Measurements from ENCODE around the gene CLDN19. TPM values are rescaled to one million over a fixed set of nuclear protein-coding genes. Genes with fewer than 3 reads are reported as not detected.

The CLDN19 gene
- total RNA-seq: not detected in 2 replicates

DNA sequence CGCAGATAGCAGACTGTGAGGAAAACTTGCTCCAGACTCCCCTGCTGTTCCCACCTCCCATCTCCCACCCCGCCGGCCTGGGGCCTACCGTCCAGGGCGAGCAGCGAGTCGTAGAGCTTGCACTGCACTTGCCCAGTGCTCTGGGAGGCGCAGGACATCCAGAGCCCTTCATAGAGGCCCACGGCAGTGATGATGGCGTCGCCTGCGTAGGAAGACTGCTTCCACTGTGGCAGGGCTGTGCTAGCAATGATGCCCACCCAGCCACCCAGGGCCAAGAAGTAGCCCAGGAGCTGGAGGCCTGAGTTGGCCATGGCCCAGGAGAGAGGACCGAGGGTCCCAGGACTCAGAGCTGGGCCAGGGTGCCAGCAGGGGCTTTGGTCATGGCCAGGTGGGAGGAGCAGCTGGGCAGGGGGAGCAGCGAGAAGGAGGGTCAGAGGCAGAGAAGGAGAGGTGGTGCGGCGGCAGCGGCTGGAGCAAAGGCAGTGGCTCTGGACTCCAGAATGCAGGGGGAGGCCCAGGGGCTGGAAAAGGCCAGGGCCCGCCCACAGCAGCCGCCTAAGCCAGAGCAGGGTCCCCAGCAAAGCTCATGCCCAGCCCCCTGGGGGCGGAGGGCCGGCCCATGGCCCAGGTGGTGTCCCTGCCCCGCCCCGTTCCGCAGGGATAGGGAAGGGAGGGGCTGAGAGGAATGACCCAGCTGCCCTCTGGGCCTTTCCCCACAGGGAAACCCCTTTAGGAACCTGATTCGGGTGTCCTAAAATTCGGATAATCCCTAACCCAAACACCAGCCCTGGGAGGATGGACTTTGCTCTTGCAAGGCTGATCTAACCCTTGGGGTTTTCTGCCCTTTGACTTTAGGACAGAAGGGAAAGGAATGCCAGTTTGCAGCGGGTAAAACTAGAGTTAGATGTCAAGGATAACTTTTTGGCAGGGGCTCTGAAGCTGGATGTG, at the start of gene CLDN19:
Gene CLDN19 (minus strand): TSS at position 484 of the 948 bp plus-strand sequence. CDS start 173 bp downstream, at position 311.
- intact Hi-C loops (cut with micrococcal nuclease): no loop called here
- Mint-ChIP-seq H3K36me3 (ENCODE audit: low read depth) (no peaks in the 10 kb centered on the region), H3K9me3 (no peaks in the 10 kb centered on the region), H3K4me1 (peaks cover 7% of the 10 kb centered on the region), H3K27ac (no peak within 1 kb of the TSS), H3K27me3 (no peaks in the 10 kb centered on the region), H3K4me3 (no peak within 1 kb of the TSS)
- no peak for DNase-seq

DNA sequence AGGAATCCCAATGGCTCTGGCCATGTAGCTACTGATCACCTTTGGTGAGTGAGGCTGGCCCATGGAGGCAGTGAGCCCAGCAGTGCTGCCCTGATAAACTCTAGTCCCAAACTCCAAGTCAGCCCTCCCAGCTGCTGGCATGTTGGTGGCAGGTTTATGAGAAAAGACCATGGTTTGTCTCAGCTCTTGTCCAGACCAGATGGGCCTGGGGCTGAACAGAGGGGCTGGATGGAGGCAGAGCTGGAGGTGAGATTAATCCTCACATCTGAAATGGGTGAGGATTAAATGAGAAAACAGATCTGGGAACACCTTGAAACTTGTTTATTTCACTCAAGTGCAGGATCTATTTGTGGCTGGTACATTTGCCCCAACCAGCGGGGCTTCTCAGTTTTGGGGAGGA, 48.0 kb upstream of the CLDN19 start:
- Mint-ChIP-seq H3K9me3 (no peaks in the 10 kb centered on the region), H3K27ac (no peak overlapping the region), H3K4me3 (no peak overlapping the region), H3K36me3 (ENCODE audit: low read depth) (peaks cover 13% of the 10 kb centered on the region), H3K27me3 (no peaks in the 10 kb centered on the region), H3K4me1 (peaks cover 12% of the 10 kb centered on the region)
- intact Hi-C loops (cut with micrococcal nuclease): no loop called here
- no peak for DNase-seq

DNA sequence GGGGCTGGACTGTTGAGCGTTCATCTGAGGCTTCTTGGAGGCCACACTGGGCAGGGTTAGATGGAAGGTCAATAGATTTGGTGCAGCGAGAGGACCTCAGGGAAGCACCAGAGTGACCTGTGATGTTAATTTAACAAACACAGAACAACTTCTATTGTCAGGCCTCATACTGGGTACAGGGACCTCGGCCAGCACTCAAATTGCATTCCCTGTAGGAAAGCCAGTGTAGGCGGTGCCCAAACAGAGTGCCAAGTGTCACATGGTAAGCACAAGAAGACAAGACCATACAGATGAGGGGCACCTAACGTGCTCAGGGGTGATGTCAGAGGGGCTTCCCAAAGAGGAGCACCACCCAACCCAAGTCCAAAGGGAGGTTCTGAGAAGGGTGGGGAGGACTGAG, 46.1 kb upstream of the CLDN19 start:
- intact Hi-C loops (cut with micrococcal nuclease): no loop called here
- H3K9me3 Mint-ChIP-seq: no peaks in the 10 kb centered on the region
- peaks cover 22% of the 10 kb centered on the region for H3K36me3 Mint-ChIP-seq (ENCODE audit: low read depth)
- no peaks in the 10 kb centered on the region for H3K27me3 Mint-ChIP-seq
- DNase-seq: no peak
- no peak overlapping the region for H3K27ac Mint-ChIP-seq
- H3K4me3 Mint-ChIP-seq: no peak overlapping the region
- H3K4me1 Mint-ChIP-seq: peaks cover 12% of the 10 kb centered on the region

- Mint-ChIP-seq H3K9me3 (no peaks in the 10 kb centered on the region), H3K36me3 (ENCODE audit: low read depth) (peaks cover 28% of the 10 kb centered on the region), H3K4me3 (peak within 1 kb of the TSS; percentile 78), H3K4me1 (peaks cover 17% of the 10 kb centered on the region), H3K27me3 (no peaks in the 10 kb centered on the region), H3K27ac (no peak within 1 kb of the TSS)
- intact Hi-C loops (cut with micrococcal nuclease): no loop called here
- peak; percentile 84 for DNase-seq
Observed at GRCh38 chr1:42784946-42785693, 45.1 kb upstream of the CLDN19 start, which contains the start of gene TMEM269. Gene TMEM269, plus strand, starts transcription at chr1:42784991. Its CDS starts 4,903 bp downstream, at chr1:42789894.

DNA sequence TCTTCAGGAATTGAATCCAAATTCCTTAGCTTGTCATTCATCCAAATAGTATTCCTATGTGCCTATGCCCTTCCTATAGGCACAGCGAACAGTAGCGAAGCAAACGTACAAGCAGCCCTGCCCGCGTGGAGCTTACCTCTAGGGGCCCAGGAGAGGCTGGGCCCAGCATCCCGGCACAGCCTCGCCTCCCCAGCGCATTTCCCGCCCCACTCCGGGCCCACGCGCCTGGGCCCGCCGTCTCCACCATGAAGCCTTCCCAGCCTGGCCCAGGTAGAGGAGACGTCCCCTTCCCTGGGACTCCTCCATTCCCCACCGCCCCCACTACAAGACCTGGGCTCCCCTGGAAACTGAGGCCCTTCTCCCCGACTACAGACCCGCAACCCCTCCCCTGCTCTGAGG, 44.5 kb upstream of the CLDN19 start:
- Mint-ChIP-seq H3K27ac (no peak overlapping the region), H3K27me3 (no peaks in the 10 kb centered on the region), H3K4me3 (no peak overlapping the region), H3K9me3 (no peaks in the 10 kb centered on the region), H3K36me3 (ENCODE audit: low read depth) (peaks cover 30% of the 10 kb centered on the region), H3K4me1 (peaks cover 20% of the 10 kb centered on the region)
- DNase-seq: no peak
- intact Hi-C loops (cut with micrococcal nuclease): no loop called here

- H3K4me1 Mint-ChIP-seq: peaks cover 26% of the 10 kb centered on the region
Observed at GRCh38 chr1:42783092-42783491, 43.1 kb upstream of the CLDN19 start.

GRCh38 chr1:42780176-42780575, 40.1 kb upstream of the CLDN19 start:
- H3K9me3 Mint-ChIP-seq: no peaks in the 10 kb centered on the region
- no peak overlapping the region for H3K4me3 Mint-ChIP-seq
- intact Hi-C loops (cut with micrococcal nuclease): no loop called here
- no peak for DNase-seq
- H3K27ac Mint-ChIP-seq: no peak overlapping the region
- peaks cover 23% of the 10 kb centered on the region for H3K4me1 Mint-ChIP-seq
- no peaks in the 10 kb centered on the region for H3K27me3 Mint-ChIP-seq
- H3K36me3 Mint-ChIP-seq (ENCODE audit: low read depth): peaks cover 56% of the 10 kb centered on the region

More at GRCh38 chr1:42783092-42783491, 43.1 kb upstream of the CLDN19 start:
- intact Hi-C loops (cut with micrococcal nuclease): no loop called here
- Mint-ChIP-seq H3K36me3 (ENCODE audit: low read depth) (peaks cover 39% of the 10 kb centered on the region), H3K4me3 (no peak overlapping the region), H3K27me3 (no peaks in the 10 kb centered on the region), H3K27ac (no peak overlapping the region), H3K9me3 (no peaks in the 10 kb centered on the region)
- DNase-seq: no peak

GRCh38 chr1:42779725-42780124, 39.7 kb upstream of the CLDN19 start:
- DNase-seq: no peak
- H3K4me3 Mint-ChIP-seq: no peak overlapping the region
- H3K27me3 Mint-ChIP-seq: no peaks in the 10 kb centered on the region
- H3K9me3 Mint-ChIP-seq: no peaks in the 10 kb centered on the region
- no peak overlapping the region for H3K27ac Mint-ChIP-seq
- intact Hi-C loops (cut with micrococcal nuclease): no loop called here
- H3K4me1 Mint-ChIP-seq: peaks cover 26% of the 10 kb centered on the region
- H3K36me3 Mint-ChIP-seq (ENCODE audit: low read depth): peaks cover 60% of the 10 kb centered on the region

DNA sequence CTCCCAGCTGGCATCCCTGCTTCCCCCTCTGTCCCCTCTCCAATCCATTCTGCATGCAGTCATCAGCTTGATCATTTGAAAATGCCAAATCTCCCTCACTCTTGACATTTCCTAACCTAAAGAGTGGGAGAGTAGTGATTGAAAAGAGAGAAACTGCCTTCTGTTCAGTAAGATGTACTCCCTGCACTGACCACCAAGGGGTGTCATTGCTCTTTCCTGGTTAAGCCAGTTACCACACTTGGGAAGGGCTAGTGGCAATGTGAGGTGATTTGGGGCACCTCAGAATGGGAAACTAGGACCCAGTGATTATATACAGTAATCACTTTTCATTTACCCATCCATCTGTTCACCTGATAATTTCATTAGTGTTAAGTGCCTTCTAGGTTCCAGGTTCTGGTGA, 37.8 kb upstream of the CLDN19 start:
- Mint-ChIP-seq H3K27me3 (no peaks in the 10 kb centered on the region), H3K9me3 (no peaks in the 10 kb centered on the region), H3K27ac (no peak overlapping the region), H3K4me1 (peaks cover 27% of the 10 kb centered on the region), H3K4me3 (no peak overlapping the region), H3K36me3 (ENCODE audit: low read depth) (peaks cover 63% of the 10 kb centered on the region)
- intact Hi-C loops (cut with micrococcal nuclease): loop anchor here (1.0 kb wide), 1 partner anchor 295 kb away; no protein-coding TSS in a partner anchor
- DNase-seq: peak; percentile 83

DNA sequence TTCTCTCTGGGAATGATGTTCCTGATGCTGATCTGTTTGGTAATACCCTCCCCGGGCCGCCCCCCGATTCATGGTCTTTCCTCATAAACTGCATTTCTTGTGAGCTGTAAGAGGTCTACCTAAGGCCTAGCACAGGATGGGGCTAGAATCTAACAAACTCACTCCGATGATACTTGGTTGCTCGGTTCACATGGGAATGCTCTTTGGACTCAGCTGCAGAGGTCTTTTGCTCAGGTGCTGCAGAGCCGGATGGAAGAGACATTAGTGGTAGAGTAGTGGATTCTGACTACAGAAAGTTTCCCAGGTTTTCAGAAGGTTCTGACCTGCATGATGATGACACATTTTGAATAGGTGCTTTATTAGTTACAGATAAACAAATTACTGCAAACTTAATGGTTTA, 36.5 kb upstream of the CLDN19 start:
- intact Hi-C loops (cut with micrococcal nuclease): no loop called here
- DNase-seq: no peak
- Mint-ChIP-seq H3K27ac (no peak overlapping the region), H3K4me1 (peaks cover 31% of the 10 kb centered on the region), H3K9me3 (no peaks in the 10 kb centered on the region), H3K36me3 (ENCODE audit: low read depth) (peaks cover 61% of the 10 kb centered on the region), H3K4me3 (no peak overlapping the region), H3K27me3 (no peaks in the 10 kb centered on the region)

DNA sequence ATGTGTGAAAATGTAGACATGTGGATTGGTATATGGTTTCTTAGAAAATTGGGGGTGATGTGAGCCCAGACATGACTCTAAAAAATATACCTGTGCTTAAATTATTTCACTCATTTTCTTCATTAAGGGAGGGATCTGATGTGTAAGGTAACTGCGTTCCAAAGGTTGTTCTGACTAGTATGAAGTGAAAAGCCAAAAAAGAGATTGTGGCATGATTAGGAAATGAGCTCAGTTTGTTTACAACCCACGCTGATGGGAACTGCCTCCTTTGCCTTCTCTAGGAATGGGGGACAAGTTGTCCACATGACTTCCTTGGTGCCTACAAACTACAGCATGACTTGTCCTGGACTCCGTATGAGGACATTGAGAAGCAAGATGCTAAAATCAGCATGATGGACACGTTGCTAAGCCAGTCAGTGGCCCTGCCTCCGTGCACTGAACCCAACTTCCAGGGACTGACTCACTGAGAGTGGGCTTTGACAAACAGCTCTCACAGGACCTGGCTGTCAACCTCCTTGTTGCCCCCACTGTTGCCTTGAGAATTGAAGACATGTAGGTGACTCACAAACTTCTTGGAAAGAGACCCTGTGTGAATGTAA, 35.0 kb upstream of the CLDN19 start:
- Mint-ChIP-seq H3K4me1 (peaks cover 30% of the 10 kb centered on the region), H3K27me3 (no peaks in the 10 kb centered on the region), H3K4me3 (no peak overlapping the region), H3K27ac (no peak overlapping the region), H3K9me3 (no peaks in the 10 kb centered on the region), H3K36me3 (ENCODE audit: low read depth) (peaks cover 59% of the 10 kb centered on the region)
- DNase-seq: no peak
- intact Hi-C loops (cut with micrococcal nuclease): no loop called here

- intact Hi-C loops (cut with micrococcal nuclease): no loop called here
- no peak for DNase-seq
- no peak overlapping the region for H3K4me3 Mint-ChIP-seq
- H3K27ac Mint-ChIP-seq: peak overlapping the region; percentile 39
- H3K9me3 Mint-ChIP-seq: no peaks in the 10 kb centered on the region
- peaks cover 33% of the 10 kb centered on the region for H3K4me1 Mint-ChIP-seq
- peaks cover 56% of the 10 kb centered on the region for H3K36me3 Mint-ChIP-seq (ENCODE audit: low read depth)
- no peaks in the 10 kb centered on the region for H3K27me3 Mint-ChIP-seq
Observed at GRCh38 chr1:42773420-42773819, 33.4 kb upstream of the CLDN19 start.

- Mint-ChIP-seq H3K27me3 (no peaks in the 10 kb centered on the region), H3K9me3 (no peaks in the 10 kb centered on the region), H3K27ac (no peak overlapping the region), H3K4me3 (no peak overlapping the region), H3K36me3 (ENCODE audit: low read depth) (peaks cover 32% of the 10 kb centered on the region), H3K4me1 (peaks cover 31% of the 10 kb centered on the region)
- DNase-seq: no peak
- intact Hi-C loops (cut with micrococcal nuclease): loop anchor here (5.0 kb wide), 2 partner anchors 152 to 433 kb away; partner anchors contain the start of gene FOXJ3
Observed at GRCh38 chr1:42769811-42770210, 29.8 kb upstream of the CLDN19 start.
